GM19324 (cell line): ENCODE results near the gene KLF17.
"Not testable (repeated sequence)": the region's sequence is repeated elsewhere in the genome, so short reads cannot be mapped to it uniquely, and the experiment has no call there.

ENCODE experiments used
- ATAC-seq: cut with Tn5 transposase; IDR thresholded peaks from one replicate; pipeline ENCODE4 v1.9.1; 2021; ENCODE audit warnings: mild to moderate bottlenecking, moderate library complexity; ENCODE audit not compliant: unreplicated experiment, low FRiP score

The KLF17 gene

GRCh38 chr1:44108241-44108640 lies 10.4 kb upstream of the KLF17 start:
- no peak for ATAC-seq

GRCh38 chr1:44108971-44109370 lies 9.7 kb upstream of the KLF17 start:
- ATAC-seq = no peak

GRCh38 chr1:44110916-44111315 lies 7.7 kb upstream of the KLF17 start:
- no peak for ATAC-seq

GRCh38 chr1:44111861-44112260 lies 6.8 kb upstream of the KLF17 start:
- no peak for ATAC-seq

- no peak for ATAC-seq
Observed at GRCh38 chr1:44112486-44112885, 6.1 kb upstream of the KLF17 start.

GRCh38 chr1:44113095-44113609 lies 5.5 kb upstream of the KLF17 start:
- no peak for ATAC-seq

GRCh38 chr1:44114098-44114497 lies 4.5 kb upstream of the KLF17 start:
- no peak for ATAC-seq

- not testable (repeated sequence) for ATAC-seq
Observed at GRCh38 chr1:44117272-44117671, 1.3 kb upstream of the KLF17 start.

GRCh38 chr1:44119525-44119924 lies 904 bp downstream of the KLF17 start:
- no peak for ATAC-seq

GRCh38 chr1:44120398-44120949 lies 1.9 kb downstream of the KLF17 start:
- no peak for ATAC-seq

- ATAC-seq = no peak
Observed at GRCh38 chr1:44129616-44130500, 11.2 kb downstream of the KLF17 start.

- no peak for ATAC-seq
Observed at GRCh38 chr1:44131411-44131810, 12.8 kb downstream of the KLF17 start.

GRCh38 chr1:44134071-44134920 lies 15.7 kb downstream of the KLF17 start:
- ATAC-seq = no peak

GRCh38 chr1:44135886-44136285 lies 17.3 kb downstream of the KLF17 start:
- no peak for ATAC-seq

- ATAC-seq = no peak
Observed at GRCh38 chr1:44138239-44138638, 19.6 kb downstream of the KLF17 start.

GRCh38 chr1:44139565-44139964 lies 20.9 kb downstream of the KLF17 start:
- ATAC-seq = not testable (repeated sequence)

- ATAC-seq = no peak
Observed at GRCh38 chr1:44141531-44141930, 22.9 kb downstream of the KLF17 start, which contains the start of gene KLF18. KLF18 (minus strand) TSS chr1:44141631; CDS start chr1:44141631, 0 bp downstream.

GRCh38 chr1:44144962-44145756 lies 26.5 kb downstream of the KLF17 start:
- ATAC-seq = no peak

- ATAC-seq = no peak
Observed at GRCh38 chr1:44146536-44147361, 28.1 kb downstream of the KLF17 start.
